ENCODE results near the gene ULK1. TPM values are rescaled to one million over a fixed set of nuclear protein-coding genes. Genes with fewer than 3 reads are reported as not detected.
A peak's percentile ranks its signal among the peaks of the same experiment; 100 is the strongest.

ULK1 gene
- total RNA-seq (2016; rRNA removed; fragmentation: Illumina TruSeq; extraction: Trizol) (1.7 and 2.8 TPM in 2 replicates), polyA plus RNA-seq (2011; rRNA removed) (10.1 and 13.9 TPM in 2 replicates), polyA minus RNA-seq (2011; rRNA and poly(A)+ RNA removed; ENCODE audit: low replicate concordance) (11.3 and 13.5 TPM in 2 replicates), Bru-seq, nascent RNA (percentile 57 among the genes with signal in this experiment), BruChase-seq, experiment 1, labeled RNA remaining after a 6-hour chase (percentile 82 among the genes with signal in this experiment), BruChase-seq, experiment 2, labeled RNA remaining after a 2-hour chase (percentile 67 among the genes with signal in this experiment)
- 1.9 and 2.4 TPM in 2 replicates for total RNA-seq (2016; cell fraction: cytosol; rRNA removed; fragmentation: Illumina TruSeq; extraction: Trizol; ENCODE audit: low read depth)
- total RNA-seq (2016; cell fraction: insoluble cytoplasmic fraction; rRNA removed; fragmentation: Illumina TruSeq; extraction: Trizol): 1.6 and 3.3 TPM in 2 replicates
- total RNA-seq (2016; cell fraction: membrane; rRNA removed; fragmentation: Illumina TruSeq; extraction: Trizol): 1.7 and 2.8 TPM in 2 replicates
- 4.9 and 6.0 TPM in 2 replicates for total RNA-seq (2016; cell fraction: nucleus; rRNA removed; fragmentation: Illumina TruSeq; extraction: Trizol)
- 2.2 and 3.2 TPM in 2 replicates for polyA plus RNA-seq (2011; cell fraction: cytosol; rRNA removed)
- 132 and 157 TPM in 2 replicates for polyA plus RNA-seq (2011; cell fraction: nucleus; rRNA removed)
- 16.0 and 35.4 TPM in 2 replicates for polyA plus RNA-seq (2012)
- polyA plus RNA-seq (2016; cell fraction: cytosol; fragmentation: Illumina TruSeq; extraction: Trizol; ENCODE audit: low read depth): 0.21 and 0.24 TPM in 2 replicates
- polyA plus RNA-seq (2016; cell fraction: insoluble cytoplasmic fraction; fragmentation: Illumina TruSeq; extraction: Trizol; ENCODE audit: low read depth): 3.6 and 5.0 TPM in 2 replicates
- 0.60 and 0.72 TPM in 2 replicates for polyA plus RNA-seq (2016; cell fraction: membrane; fragmentation: Illumina TruSeq; extraction: Trizol; ENCODE audit: low read depth)
- 27.6 and 31.1 TPM in 2 replicates for polyA plus RNA-seq (2016; cell fraction: nucleus; fragmentation: Illumina TruSeq; extraction: Trizol; ENCODE audit: insufficient read depth, low read depth)
- 7.8 and 10.2 TPM in 2 replicates for polyA minus RNA-seq (2011; cell fraction: cytosol; rRNA and poly(A)+ RNA removed)
- 15.5 and 17.8 TPM in 2 replicates for polyA minus RNA-seq (2011; cell fraction: nucleus; rRNA and poly(A)+ RNA removed)
- long read RNA-seq, experiment 1, partial matches to known transcripts: 3 of 5 reads
- long read RNA-seq, experiment 1, other reads (novel, unspliced or antisense): 0 of 5 reads
- long read RNA-seq, experiment 2, full-length matches to known transcripts: 20 of 77 reads
- long read RNA-seq, experiment 2, partial matches to known transcripts: 41 of 77 reads
- long read RNA-seq, experiment 2, other reads (novel, unspliced or antisense): 16 of 77 reads

GRCh38 chr12:131894313-131894860 is at the start of gene ULK1:
Gene ULK1, plus strand, starts transcription at chr12:131894622. Its CDS starts 380 bp downstream, at chr12:131895002.
- Histone ChIP-seq H3K4me3 (replicated peaks in 1 of 3; ENCODE audit: insufficient read depth in 1 of 3, low read depth in 2 of 3, low read length in 3 of 3) (peak within 1 kb of the TSS; percentile 66 to 82 (median 72)), H3K9ac (ENCODE audit: insufficient read depth, low read depth, low read length) (peak within 1 kb of the TSS; percentile 77), H3K27ac (ENCODE audit: extremely low read length, insufficient read depth, low read length) (peak within 1 kb of the TSS; percentile 79), H3K4me2 (ENCODE audit: low read depth, low read length) (peak within 1 kb of the TSS; percentile 89), H3K4me1 (ENCODE audit: insufficient read depth, low read length) (peaks cover 24% of the 10 kb centered on the region), H3K9me3 (ENCODE audit: low read length) (no peaks in the 10 kb centered on the region), H3K79me2 (ENCODE audit: insufficient read depth, low read length) (peaks cover 8% of the 10 kb centered on the region), H2AFZ (ENCODE audit: low read length) (peak within 1 kb of the TSS; percentile 58), H3K36me3 (replicated peaks in 1 of 2; ENCODE audit: control insufficient read depth in 1 of 2, insufficient read depth in 2 of 2, low read length in 2 of 2) (peaks cover 1 to 5% of the 10 kb centered on the region in 2 experiments; a peak in 3 of 5 replicates), H3K27me3 (ENCODE audit: control insufficient read depth in 1 of 2, insufficient read depth in 2 of 2, low read length in 2 of 2) (peaks cover 2 to 3% of the 10 kb centered on the region in 2 experiments; a peak in 4 of 5 replicates), H4K20me1 (ENCODE audit: insufficient read depth, low read length) (peaks cover 13% of the 10 kb centered on the region; the same call in 1 of the 2 replicates)
- POLR2A ChIA-PET: interaction anchor here (1.9 kb wide), 1 partner anchor 32 kb away, joined by 11 read pairs; no protein-coding TSS in a partner anchor
- in situ Hi-C loops (cut with HindIII; ENCODE audit: extremely low pct_ligation_motif_present, low pct_unique_long_range_greater_than_20kb): no loop called here
- no TSS peak for BruUV-seq (replicated peaks)
- no peak for FAIRE-seq
- peak; percentile 70 for DNase-seq (ENCODE audit: low spot score)
- WGBS (ENCODE audit: low lambda C conversion rate): 2% methylated on average over 29 of the region's 64 CpGs
- intact Hi-C loops (cut with micrococcal nuclease; ENCODE audit: unreplicated experiment): loop anchor here (10.0 kb wide), 1 partner anchor 60 kb away; no protein-coding TSS in a partner anchor
- peak; percentile 43 for ATAC-seq
- CTCF ChIA-PET (ENCODE audit: low intra/inter-chr PET ratio, low total read pairs): no interaction called here
- no peak for TF ChIP-seq ZBTB33 (CRISPR knock-in tag; IDR thresholded peaks at IDR 0.05)
- no peak for TF ChIP-seq XRCC5 (optimal IDR thresholded peaks at IDR 0.05; ENCODE audit: low read length)
- TF ChIP-seq HES4 (CRISPR knock-in tag; IDR thresholded peaks at IDR 0.05; ENCODE audit: borderline replicate concordance): no peak
- TF ChIP-seq DBP (CRISPR knock-in tag; IDR thresholded peaks at IDR 0.05; ENCODE audit: not compliant biosample characterization): no peak
- peak; percentile 21; the same call in 1 of the 2 replicates for TF ChIP-seq SALL1 (CRISPR knock-in tag; IDR thresholded peaks at IDR 0.05)
- TF ChIP-seq THAP9 (CRISPR knock-in tag; IDR thresholded peaks at IDR 0.05; ENCODE audit: borderline replicate concordance): no peak
- no peak for TF ChIP-seq ZSCAN25 (CRISPR knock-in tag; IDR thresholded peaks at IDR 0.05)
- no peak for TF ChIP-seq HMGA1 (CRISPR knock-in tag; conservative IDR thresholded peaks at IDR 0.05)
- no peak for TF ChIP-seq JUNB (CRISPR knock-in tag; IDR thresholded peaks at IDR 0.05; ENCODE audit: borderline replicate concordance)
- no peak for TF ChIP-seq ZIK1 (CRISPR knock-in tag; IDR thresholded peaks at IDR 0.05; ENCODE audit: borderline replicate concordance, low read depth)

Measured in HepG2 (cell line).